GM19328 (cell line): Measurements from ENCODE around the gene ISCU.
"Not testable (repeated sequence)": the region's sequence is repeated elsewhere in the genome, so short reads cannot be mapped to it uniquely, and the experiment has no call there.

Source experiments
- ATAC-seq: cut with Tn5 transposase; IDR thresholded peaks from one replicate; pipeline ENCODE4 v1.9.1; 2021; ENCODE audit warnings: mild to moderate bottlenecking, moderate library complexity; ENCODE audit not compliant: unreplicated experiment

The ISCU gene

GRCh38 chr12:108616941-108617858, 54.8 kb downstream of the ISCU start:
- peak; percentile 69 for ATAC-seq

GRCh38 chr12:108618079-108618952, 55.9 kb downstream of the ISCU start:
- no peak for ATAC-seq

DNA sequence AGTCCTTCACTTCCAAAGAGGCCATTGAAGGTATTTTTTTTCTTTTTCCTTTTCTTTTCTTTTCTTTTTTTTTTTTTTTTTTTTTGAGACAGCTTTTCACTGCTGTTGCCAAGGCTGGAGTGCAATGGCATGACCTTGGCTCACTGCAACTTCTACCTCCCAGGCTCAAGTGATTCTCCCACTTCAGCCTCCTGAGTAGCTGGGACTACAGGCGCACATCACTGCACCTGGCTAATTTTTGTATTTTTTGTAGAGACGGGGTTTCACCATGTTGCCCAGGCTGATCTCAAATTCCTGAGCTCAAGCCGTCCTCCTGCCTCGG, 56.5 kb downstream of the ISCU start:
- ATAC-seq = not testable (repeated sequence)
